ENCODE data around the gene AGK. TPM values are rescaled to one million over a fixed set of nuclear protein-coding genes. Genes with fewer than 3 reads are reported as not detected.

The AGK gene
- total and polyA plus RNA-seq, 2 of the 8 experiments (the other 6 are each of a cell fraction or from before 2014, with no cell fraction given): 25.8 to 34.0 TPM

DNA sequence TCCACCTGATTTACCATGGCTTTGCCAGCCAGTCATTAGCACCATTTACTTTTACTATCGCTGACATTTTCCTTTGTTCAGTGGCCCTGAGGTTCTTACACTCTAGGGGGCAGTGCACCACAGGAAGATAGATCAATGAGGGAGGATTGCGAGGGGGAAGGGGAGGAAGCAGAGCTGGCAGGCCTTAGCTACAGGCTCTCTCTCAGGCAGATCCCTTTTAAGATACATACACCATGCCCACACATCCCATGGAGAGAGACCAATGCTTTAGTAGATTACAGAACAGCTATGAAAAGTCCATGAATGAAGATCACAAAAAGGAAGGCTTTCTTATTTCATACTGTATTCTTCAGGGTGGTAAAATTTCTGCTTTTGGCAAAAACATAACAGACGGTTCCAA lies 103.3 kb downstream of the AGK start:
- H2AFZ ChIP-seq (ENCODE audit: low read length): no peak overlapping the region
- no peak for TF ChIP-seq SAP30 (IDR thresholded peaks at IDR 0.05; ENCODE audit: insufficient read depth, insufficient replicate concordance, low read length)
- no peak for TF ChIP-seq RNF2 (IDR thresholded peaks at IDR 0.05; ENCODE audit: borderline replicate concordance, low read depth, low read length, missing control alignments, poor library complexity, severe bottlenecking)
- no peak for TF ChIP-seq SRF (IDR thresholded peaks at IDR 0.05; ENCODE audit: low read depth, low read length)
- TF ChIP-seq CTBP2 (IDR thresholded peaks at IDR 0.05; ENCODE audit: borderline replicate concordance, insufficient read depth, insufficient read length, low read length): no peak
- no peak for TF ChIP-seq BACH1 (IDR thresholded peaks at IDR 0.05; ENCODE audit: low read length)
- no peak for TF ChIP-seq BRCA1 (IDR thresholded peaks at IDR 0.05; ENCODE audit: low read depth, low read length)
- no peak for TF ChIP-seq SP2 (IDR thresholded peaks at IDR 0.05; ENCODE audit: low read length)
- peak; percentile 23; the same call in 1 of the 2 replicates for TF ChIP-seq MAX (IDR thresholded peaks at IDR 0.05)
- TF ChIP-seq KDM1A (IDR thresholded peaks at IDR 0.05; ENCODE audit: borderline replicate concordance, low read length): no peak
- peak; percentile 78 to 84 for TF ChIP-seq RAD21 (IDR thresholded peaks at IDR 0.05 in 1 of 2, conservative IDR thresholded peaks at IDR 0.05 in 1 of 2; ENCODE audit: low read depth in 2 of 2, low read length in 2 of 2)
- no peak for TF ChIP-seq SP4 (IDR thresholded peaks at IDR 0.05; ENCODE audit: low read length)
- 0 out of 2 replicates have a peak, but pooled peaks have one; percentile 53 for TF ChIP-seq YY1 (IDR thresholded peaks at IDR 0.05; ENCODE audit: low read depth, low read length)

More for the DNA sequence above, 103.3 kb downstream of the AGK start:
- Histone ChIP-seq H2BK15ac (ENCODE audit: low read length) (no peak overlapping the region), H3K9me3 (ENCODE audit: insufficient read depth in 2 of 2, low read depth in 1 of 2, low read length in 1 of 2) (no peaks in the 10 kb centered on the region), H3K23ac (ENCODE audit: insufficient read length) (no peak overlapping the region), H2BK20ac (ENCODE audit: low read length) (no peak overlapping the region), H4K5ac (ENCODE audit: insufficient read length, low read depth, low read length) (no peak overlapping the region), H2BK12ac (ENCODE audit: low read depth, low read length) (no peak overlapping the region), H3K4ac (replicated peaks; ENCODE audit: insufficient read length, low read depth, low read length) (no peak overlapping the region), H3K27me3 (replicated peaks in 1 of 4; ENCODE audit: control insufficient read depth in 3 of 4, extremely low read depth in 1 of 4, insufficient read depth in 3 of 4, low read length in 3 of 4) (no peaks in the 10 kb centered on the region), H3K27ac (ENCODE audit: low read depth, low read length) (no peak overlapping the region), H3K4me2 (ENCODE audit: insufficient read depth in 1 of 2, low read depth in 2 of 2, low read length in 2 of 2) (no peak overlapping the region), H2BK5ac (ENCODE audit: low read depth, low read length) (no peak overlapping the region), H3K36me3 (ENCODE audit: control insufficient read depth in 2 of 4, insufficient read depth in 4 of 4, low read length in 3 of 4) (peaks cover 0 to 13% (median 8%) of the 10 kb centered on the region in 4 experiments; a peak in 5 of 8 replicates), H3K4me3 (ENCODE audit: extremely low read depth in 1 of 4, insufficient read depth in 2 of 4, low read depth in 3 of 4, low read length in 4 of 4) (no peak overlapping the region), H3K79me2 (ENCODE audit: control insufficient read depth in 1 of 2, insufficient read depth in 2 of 2, low read length in 2 of 2) (no peaks in the 10 kb centered on the region), H3K14ac (ENCODE audit: insufficient read length) (no peak overlapping the region), H3K4me1 (replicated peaks in 1 of 4; ENCODE audit: control insufficient read depth in 3 of 4, insufficient read depth in 4 of 4, low read length in 3 of 4) (peaks cover 0 to 4% (median under 1%) of the 10 kb centered on the region in 4 experiments; a peak in 4 of 7 replicates), H4K8ac (ENCODE audit: extremely low read depth, insufficient read depth, low read length) (no peak overlapping the region), H2AK5ac (ENCODE audit: low read depth, low read length) (no peak overlapping the region), H4K20me1 (replicated peaks in 1 of 2; ENCODE audit: control insufficient read depth in 1 of 2, insufficient read depth in 2 of 2, low read length in 2 of 2) (no peaks in the 10 kb centered on the region), H3K23me2 (ENCODE audit: low read depth, low read length) (no peaks in the 10 kb centered on the region), H4K91ac (replicated peaks; ENCODE audit: insufficient read length, low read length) (no peak overlapping the region), H2BK120ac (replicated peaks; ENCODE audit: low read depth, low read length) (no peak overlapping the region), H3K79me1 (ENCODE audit: low read depth, low read length) (no peaks in the 10 kb centered on the region; the same call in 1 of the 2 replicates), H3K56ac (replicated peaks; ENCODE audit: insufficient read length, low read depth, low read length) (no peak overlapping the region), H3K9ac (replicated peaks in 1 of 4; ENCODE audit: extremely low read depth in 1 of 4, low read depth in 3 of 4, low read length in 3 of 4) (no peak overlapping the region), H3K18ac (ENCODE audit: extremely low read depth, low read length) (no peak overlapping the region)
- CTCF ChIA-PET (ENCODE audit: partially characterized antibody): interaction anchor here (0.6 to 6.0 kb wide), 34 partner anchors 8 to 1338 kb away, joined by 3 to 51 read pairs (median 3); partner anchors contain the start of genes TAS2R5 and WEE2
- DNase-seq (ENCODE audit: low read depth in 1 of 2, low spot score in 2 of 2): peak in 1 of 2 experiments; percentile 46
- POLR2A ChIA-PET (ENCODE audit: partially characterized antibody): no interaction called here
- WGBS, 2 experiments (ENCODE audit: extremely low coverage in 1 of 2, insufficient coverage in 1 of 2, insufficient read length in 1 of 2, insufficient replicate concordance in 2 of 2, low coverage in 1 of 2, low lambda C conversion rate in 2 of 2, missing lambda C conversion rate in 1 of 2): 42% methylated on average over 3 of the region's 3 CpGs; no CpG with 5 or more reads in 1 of the 2 experiments
- FAIRE-seq: peak; percentile 98
